Endothelial cell (in vitro differentiated cells): Measurements from ENCODE around the gene CERS5. TPM values are rescaled to one million over a fixed set of nuclear protein-coding genes. Genes with fewer than 3 reads are reported as not detected.

Experiments
- DNase-seq: peaks from one replicate; pipeline ENCODE4 v3.0.0; 2021; ENCODE audit warnings: low spot score
- H3K27ac Mint-ChIP-seq: one replicate; pipeline ENCODE4 v1.8.0; 2021; ENCODE audit warnings: mixed read lengths, inconsistent platforms; ENCODE audit not compliant: unreplicated experiment
- H3K27me3 Mint-ChIP-seq: one replicate; pipeline ENCODE4 v1.8.0; 2021; ENCODE audit warnings: mild to moderate bottlenecking, moderate library complexity, mixed read lengths, inconsistent platforms; ENCODE audit not compliant: unreplicated experiment
- H3K36me3 Mint-ChIP-seq: one replicate; pipeline ENCODE4 v1.8.0; 2021; ENCODE audit warnings: mild to moderate bottlenecking, low read depth, mixed read lengths, inconsistent platforms; ENCODE audit not compliant: unreplicated experiment
- H3K4me1 Mint-ChIP-seq: one replicate; pipeline ENCODE4 v1.8.0; 2021; ENCODE audit warnings: mild to moderate bottlenecking, mixed read lengths, inconsistent platforms; ENCODE audit not compliant: unreplicated experiment
- H3K4me3 Mint-ChIP-seq: one replicate; pipeline ENCODE4 v1.8.0; 2021; ENCODE audit warnings: mild to moderate bottlenecking, mixed read lengths, inconsistent platforms; ENCODE audit not compliant: unreplicated experiment
- H3K9me3 Mint-ChIP-seq: one replicate; pipeline ENCODE4 v1.8.0; 2021; ENCODE audit warnings: mixed read lengths, inconsistent platforms; ENCODE audit not compliant: unreplicated experiment
- total RNA-seq: library from RNA; stranded (reverse); fragmentation: NEBNext Ultra II Directional; extraction: Animal tissue kit (Norgen Biotek cat#: 25700); gene quantifications from one replicate; pipeline ENCODE4 v1.2.1, GENCODE V29; 2021; ENCODE audit not compliant: unreplicated experiment
- TF ChIP-seq, protein P1 (sequence below): fragments of 200-600 bp; sonication (generic); IDR thresholded peaks from one replicate; pipeline ENCODE4 v1.5.0; 2021; ENCODE audit warnings: antibody characterized with exemption; ENCODE audit not compliant: unreplicated experiment

CERS5 gene
- total RNA-seq, 1 donor from 2014 or later: 61.7 TPM

- Mint-ChIP-seq H3K4me3 (no peak overlapping the region), H3K36me3 (peaks cover 6% of the 10 kb centered on the region), H3K9me3 (no peaks in the 10 kb centered on the region), H3K27ac (no peak overlapping the region), H3K4me1 (peaks cover 9% of the 10 kb centered on the region), H3K27me3 (peaks cover 11% of the 10 kb centered on the region)
- TF ChIP-seq, protein P1, sequence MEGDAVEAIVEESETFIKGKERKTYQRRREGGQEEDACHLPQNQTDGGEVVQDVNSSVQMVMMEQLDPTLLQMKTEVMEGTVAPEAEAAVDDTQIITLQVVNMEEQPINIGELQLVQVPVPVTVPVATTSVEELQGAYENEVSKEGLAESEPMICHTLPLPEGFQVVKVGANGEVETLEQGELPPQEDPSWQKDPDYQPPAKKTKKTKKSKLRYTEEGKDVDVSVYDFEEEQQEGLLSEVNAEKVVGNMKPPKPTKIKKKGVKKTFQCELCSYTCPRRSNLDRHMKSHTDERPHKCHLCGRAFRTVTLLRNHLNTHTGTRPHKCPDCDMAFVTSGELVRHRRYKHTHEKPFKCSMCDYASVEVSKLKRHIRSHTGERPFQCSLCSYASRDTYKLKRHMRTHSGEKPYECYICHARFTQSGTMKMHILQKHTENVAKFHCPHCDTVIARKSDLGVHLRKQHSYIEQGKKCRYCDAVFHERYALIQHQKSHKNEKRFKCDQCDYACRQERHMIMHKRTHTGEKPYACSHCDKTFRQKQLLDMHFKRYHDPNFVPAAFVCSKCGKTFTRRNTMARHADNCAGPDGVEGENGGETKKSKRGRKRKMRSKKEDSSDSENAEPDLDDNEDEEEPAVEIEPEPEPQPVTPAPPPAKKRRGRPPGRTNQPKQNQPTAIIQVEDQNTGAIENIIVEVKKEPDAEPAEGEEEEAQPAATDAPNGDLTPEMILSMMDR: no peak
- no peak for DNase-seq
Measured at GRCh38 chr12:50106907-50107306, 60.3 kb downstream of the CERS5 start.

- H3K4me3 Mint-ChIP-seq: no peak overlapping the region
- H3K4me1 Mint-ChIP-seq: peaks cover 9% of the 10 kb centered on the region
- peaks cover 6% of the 10 kb centered on the region for H3K36me3 Mint-ChIP-seq
- TF ChIP-seq, protein P1: no peak
- H3K27ac Mint-ChIP-seq: peak overlapping the region; percentile 7
- DNase-seq: no peak
- peaks cover 11% of the 10 kb centered on the region for H3K27me3 Mint-ChIP-seq
- no peaks in the 10 kb centered on the region for H3K9me3 Mint-ChIP-seq
Measured at GRCh38 chr12:50105913-50106450, 61.2 kb downstream of the CERS5 start.

- H3K9me3 Mint-ChIP-seq: no peaks in the 10 kb centered on the region
- DNase-seq: no peak
- TF ChIP-seq, protein P1: no peak
- peaks cover 14% of the 10 kb centered on the region for H3K36me3 Mint-ChIP-seq
- peaks cover 11% of the 10 kb centered on the region for H3K27me3 Mint-ChIP-seq
- H3K27ac Mint-ChIP-seq: no peak overlapping the region
- H3K4me3 Mint-ChIP-seq: no peak overlapping the region
- peaks cover 3% of the 10 kb centered on the region for H3K4me1 Mint-ChIP-seq
Measured at GRCh38 chr12:50104417-50105366, 62.5 kb downstream of the CERS5 start.

GRCh38 chr12:50103767-50104321, 63.3 kb downstream of the CERS5 start, which contains the start of gene GPD1:
Gene GPD1, plus strand, starts transcription at chr12:50104008. Its CDS starts 43 bp downstream, at chr12:50104051.
- DNase-seq: no peak
- peaks cover 22% of the 10 kb centered on the region for H3K36me3 Mint-ChIP-seq
- H3K4me1 Mint-ChIP-seq: peaks cover 3% of the 10 kb centered on the region
- no peak within 1 kb of the TSS for H3K27ac Mint-ChIP-seq
- H3K9me3 Mint-ChIP-seq: no peaks in the 10 kb centered on the region
- TF ChIP-seq, protein P1: no peak
- peak within 1 kb of the TSS; percentile 47 for H3K4me3 Mint-ChIP-seq
- H3K27me3 Mint-ChIP-seq: peaks cover 11% of the 10 kb centered on the region

DNA sequence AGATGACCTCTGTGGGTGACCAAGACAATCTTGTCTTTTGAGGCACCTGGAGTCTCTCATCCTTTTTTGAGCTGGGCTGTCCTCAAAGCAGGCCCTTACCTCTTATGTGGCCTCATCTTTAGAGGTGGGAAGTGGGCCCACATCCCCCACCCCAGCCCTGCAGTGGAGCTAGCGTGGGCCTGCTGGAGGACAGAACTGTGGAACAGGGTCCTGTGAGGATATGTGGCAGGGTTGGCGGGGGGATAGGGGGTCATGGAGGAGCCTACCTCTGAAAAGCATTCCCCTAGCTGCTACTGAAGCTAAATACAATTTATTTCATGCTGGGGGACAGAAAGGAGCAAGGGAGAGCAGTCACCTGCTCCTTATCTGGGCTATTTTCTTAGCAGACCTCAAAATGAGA, 63.8 kb downstream of the CERS5 start:
- Mint-ChIP-seq H3K9me3 (no peaks in the 10 kb centered on the region), H3K4me1 (peaks cover under 1% of the 10 kb centered on the region), H3K27ac (no peak overlapping the region), H3K36me3 (peaks cover 27% of the 10 kb centered on the region), H3K27me3 (peaks cover 10% of the 10 kb centered on the region), H3K4me3 (peak overlapping the region; percentile 47)
- no peak for DNase-seq
- TF ChIP-seq, protein P1: no peak
